CD8-positive, alpha-beta memory T cell (primary cell): ENCODE measurements around the gene SEMA5A. TPM values are rescaled to one million over a fixed set of nuclear protein-coding genes. Genes with fewer than 3 reads are reported as not detected.

ENCODE experiments used
- CTCF ChIA-PET: fragments of 350-600 bp; sonication (Branson Sonifier 250); formaldehyde crosslinking; loops from one replicate; lab custom pipeline; 2021; ENCODE audit warnings: antibody characterized with exemption; lab: Charles Lee
- POLR2A ChIA-PET: fragments of 350-600 bp; sonication (Branson Sonifier 250); formaldehyde crosslinking; loops from one replicate; lab custom pipeline; 2021; ENCODE audit warnings: antibody characterized with exemption; lab: Charles Lee
- DNase-seq, 5 donors: peaks; one replicate each; pipeline versions ENCODE4 v3.0.0 to v3.0.0-alpha.2; 2020 to 2022; ENCODE audit warnings: mixed read lengths in 1 of 5
- H3K27ac ChIP-seq: one replicate; pipeline ENCODE4 v1.7.0; 2013; ENCODE audit warnings: low read depth, mild to moderate bottlenecking, low read length, moderate library complexity
- H3K27me3 ChIP-seq: 2 replicates; pipeline ENCODE4 v1.7.0; 2013; ENCODE audit warnings: low read length, mild to moderate bottlenecking; ENCODE audit not compliant: insufficient read depth, poor library complexity, severe bottlenecking
- H3K36me3 ChIP-seq: 2 replicates; pipeline ENCODE4 v1.7.0; 2013; ENCODE audit warnings: mild to moderate bottlenecking, low read length, moderate library complexity; ENCODE audit not compliant: insufficient read depth
- H3K4me1 ChIP-seq: 2 replicates; pipeline ENCODE4 v1.7.0; 2013; ENCODE audit warnings: mild to moderate bottlenecking, low read length, moderate library complexity; ENCODE audit not compliant: insufficient read depth
- H3K4me3 ChIP-seq: 2 replicates; pipeline ENCODE4 v1.7.0; 2013; ENCODE audit warnings: mild to moderate bottlenecking, low read length
- H3K9me3 ChIP-seq: 2 replicates; pipeline ENCODE4 v1.7.0; 2013; ENCODE audit warnings: mild to moderate bottlenecking, low read length
- H3K27ac Mint-ChIP-seq, 8 donors: one replicate each; pipeline ENCODE4 v1.8.0; 2020 to 2021; ENCODE audit warnings: mixed read lengths in 8 of 8, mild to moderate bottlenecking in 6 of 8, inconsistent platforms in 3 of 8, moderate library complexity in 3 of 8
- H3K27me3 Mint-ChIP-seq, 2 donors: one replicate each; pipeline ENCODE4 v1.8.0; 2020 to 2021; ENCODE audit warnings: mixed read lengths in 2 of 2, mild to moderate bottlenecking in 1 of 2, moderate library complexity in 1 of 2
- H3K36me3 Mint-ChIP-seq, 3 donors: one replicate each; pipeline ENCODE4 v1.8.0; 2020 to 2021; ENCODE audit warnings: mixed read lengths in 3 of 3, inconsistent platforms in 1 of 3, mild to moderate bottlenecking in 1 of 3
- H3K4me1 Mint-ChIP-seq, 3 donors: one replicate each; pipeline ENCODE4 v1.8.0; 2020 to 2021; ENCODE audit warnings: mixed read lengths in 3 of 3, inconsistent platforms in 1 of 3, mild to moderate bottlenecking in 1 of 3
- H3K4me3 Mint-ChIP-seq, 7 donors: one replicate each; pipeline ENCODE4 v1.8.0; 2020 to 2021; ENCODE audit warnings: mixed read lengths in 7 of 7, mild to moderate bottlenecking in 6 of 7, moderate library complexity in 4 of 7, inconsistent platforms in 2 of 7
- H3K9me3 Mint-ChIP-seq, 5 donors: one replicate each; pipeline ENCODE4 v1.8.0; 2020 to 2022; ENCODE audit warnings: mixed read lengths in 5 of 5, mild to moderate bottlenecking in 3 of 5, moderate library complexity in 2 of 5, inconsistent platforms in 1 of 5
- polyA plus RNA-seq: library from polyadenylated mRNA; unstranded; fragments of 300-500 nt; fragmentation: Illumina TruSeq; gene quantifications from one replicate; pipeline ENCODE4 v1.2.3, GENCODE V29; 2021
- total RNA-seq, 2 experiments: library from RNA; stranded (reverse); gene quantifications; one replicate each; pipeline ENCODE4 v1.2.3, GENCODE V29; 2021

The SEMA5A gene
- total and polyA plus RNA-seq, 3 experiments from 2014 or later: not detected

- ChIA-PET CTCF (no interaction called here), POLR2A (no interaction called here)
- Histone ChIP-seq H3K4me1 (no peaks in the 10 kb centered on the region), H3K27ac (no peak overlapping the region), H3K27me3 (no peaks in the 10 kb centered on the region), H3K9me3 (no peaks in the 10 kb centered on the region), H3K36me3 (no peaks in the 10 kb centered on the region), H3K4me3 (no peak overlapping the region)
- no peaks in the 10 kb centered on the region for H3K27me3 Mint-ChIP-seq
- DNase-seq: no peak
- no peaks in the 10 kb centered on the region for H3K4me1 Mint-ChIP-seq
- H3K27ac Mint-ChIP-seq: no peak overlapping the region
- H3K4me3 Mint-ChIP-seq: no peak overlapping the region
- H3K36me3 Mint-ChIP-seq: no peaks in the 10 kb centered on the region
- peaks cover 0 to 10% (median 5%) of the 10 kb centered on the region in 5 donors for H3K9me3 Mint-ChIP-seq
Observed at GRCh38 chr5:9307150-9307549, 238.7 kb downstream of the SEMA5A start.

DNA sequence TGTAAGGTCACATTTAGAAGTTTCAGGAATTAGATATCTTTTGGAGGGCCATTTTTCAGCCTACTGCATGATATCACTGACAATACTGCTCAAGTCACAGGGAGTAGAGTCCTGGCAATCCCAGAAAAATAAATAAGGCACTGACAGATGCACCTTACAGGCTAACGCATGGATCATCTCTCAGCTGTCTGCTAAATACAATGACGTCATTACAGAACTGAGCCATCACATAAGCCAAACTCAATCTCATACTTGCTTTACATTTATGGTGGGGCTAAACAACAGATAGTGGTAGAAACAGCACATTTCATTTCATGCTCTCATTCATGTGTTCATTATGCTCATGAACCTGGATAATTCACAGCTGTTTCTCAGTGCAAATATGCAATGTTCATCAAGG lies 243.7 kb downstream of the SEMA5A start:
- Histone ChIP-seq H3K4me3 (no peak overlapping the region), H3K27me3 (no peaks in the 10 kb centered on the region), H3K36me3 (no peaks in the 10 kb centered on the region), H3K27ac (no peak overlapping the region), H3K9me3 (no peaks in the 10 kb centered on the region), H3K4me1 (no peaks in the 10 kb centered on the region)
- no peaks in the 10 kb centered on the region for H3K36me3 Mint-ChIP-seq
- ChIA-PET CTCF (no interaction called here), POLR2A (no interaction called here)
- no peak overlapping the region for H3K27ac Mint-ChIP-seq
- no peaks in the 10 kb centered on the region for H3K4me1 Mint-ChIP-seq
- no peak for DNase-seq
- H3K27me3 Mint-ChIP-seq: no peaks in the 10 kb centered on the region
- H3K4me3 Mint-ChIP-seq: no peak overlapping the region
- peaks cover 0 to 14% (median 6%) of the 10 kb centered on the region in 5 donors for H3K9me3 Mint-ChIP-seq

- H3K4me1 Mint-ChIP-seq: no peaks in the 10 kb centered on the region
- ChIA-PET CTCF (no interaction called here), POLR2A (no interaction called here)
- DNase-seq: no peak
- no peaks in the 10 kb centered on the region for H3K36me3 Mint-ChIP-seq
- Histone ChIP-seq H3K9me3 (no peaks in the 10 kb centered on the region), H3K4me3 (no peak overlapping the region), H3K27ac (no peak overlapping the region), H3K27me3 (no peaks in the 10 kb centered on the region), H3K36me3 (no peaks in the 10 kb centered on the region), H3K4me1 (no peaks in the 10 kb centered on the region)
- peaks cover 0 to 16% (median 6%) of the 10 kb centered on the region in 5 donors for H3K9me3 Mint-ChIP-seq
- H3K27ac Mint-ChIP-seq: no peak overlapping the region
- H3K4me3 Mint-ChIP-seq: no peak overlapping the region
- no peaks in the 10 kb centered on the region for H3K27me3 Mint-ChIP-seq
Observed at GRCh38 chr5:9301200-9301599, 244.7 kb downstream of the SEMA5A start.

DNA sequence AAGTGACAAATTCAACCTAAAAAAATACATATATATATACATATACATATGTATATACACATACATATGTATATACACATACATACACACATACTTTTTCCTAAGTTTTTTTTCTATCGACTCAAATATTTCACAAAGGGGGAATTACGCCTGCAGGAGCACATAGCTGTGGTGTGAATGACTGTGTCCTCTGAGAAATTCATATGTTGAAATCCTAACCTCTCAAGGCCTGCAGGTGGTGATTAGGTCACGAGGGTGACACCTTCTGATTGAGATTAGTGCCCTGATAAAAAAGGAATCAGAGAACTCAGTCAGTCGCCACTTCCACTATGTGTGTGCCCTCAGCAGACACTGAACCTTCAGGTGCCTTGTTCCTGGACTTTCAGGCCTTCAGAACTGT lies 248.7 kb downstream of the SEMA5A start:
- Histone ChIP-seq H3K4me3 (no peak overlapping the region), H3K9me3 (no peaks in the 10 kb centered on the region), H3K27ac (no peak overlapping the region), H3K4me1 (no peaks in the 10 kb centered on the region), H3K27me3 (no peaks in the 10 kb centered on the region), H3K36me3 (no peaks in the 10 kb centered on the region)
- Mint-ChIP-seq H3K4me1 (no peaks in the 10 kb centered on the region), H3K36me3 (no peaks in the 10 kb centered on the region), H3K27me3 (no peaks in the 10 kb centered on the region), H3K9me3 (peaks cover 2 to 25% (median 10%) of the 10 kb centered on the region in 5 donors), H3K27ac (no peak overlapping the region), H3K4me3 (no peak overlapping the region)
- ChIA-PET CTCF (no interaction called here), POLR2A (no interaction called here)
- no peak for DNase-seq

DNA sequence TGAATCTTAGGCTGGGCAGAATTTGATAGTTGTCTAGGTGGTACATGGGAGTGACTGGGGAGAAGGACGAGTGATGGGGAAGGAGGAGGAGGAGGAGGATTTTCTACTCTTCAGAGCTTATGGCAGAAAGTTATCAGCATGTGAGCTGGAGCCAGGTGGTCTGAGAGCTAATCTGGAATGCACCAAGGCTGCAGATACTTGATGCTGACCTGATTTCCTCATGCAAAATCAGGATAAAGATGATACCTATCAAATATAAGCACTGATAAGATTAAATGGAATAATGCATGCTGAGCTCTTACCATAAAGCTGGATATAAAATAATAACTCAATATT lies 250.4 kb downstream of the SEMA5A start:
- no peak overlapping the region for H3K4me3 ChIP-seq
- ChIA-PET POLR2A (no interaction called here), CTCF (no interaction called here)
- Mint-ChIP-seq H3K9me3 (peaks cover 4 to 22% (median 8%) of the 10 kb centered on the region in 5 donors), H3K36me3 (no peaks in the 10 kb centered on the region), H3K27me3 (no peaks in the 10 kb centered on the region), H3K4me3 (no peak overlapping the region), H3K4me1 (no peaks in the 10 kb centered on the region), H3K27ac (no peak overlapping the region)
- no peak overlapping the region for H3K27ac ChIP-seq
- H3K4me1 ChIP-seq: no peaks in the 10 kb centered on the region
- no peaks in the 10 kb centered on the region for H3K27me3 ChIP-seq
- no peaks in the 10 kb centered on the region for H3K9me3 ChIP-seq
- no peaks in the 10 kb centered on the region for H3K36me3 ChIP-seq
- no peak for DNase-seq

- no peaks in the 10 kb centered on the region for H3K27me3 ChIP-seq
Observed at GRCh38 chr5:9294793-9295465, 250.9 kb downstream of the SEMA5A start.

DNA sequence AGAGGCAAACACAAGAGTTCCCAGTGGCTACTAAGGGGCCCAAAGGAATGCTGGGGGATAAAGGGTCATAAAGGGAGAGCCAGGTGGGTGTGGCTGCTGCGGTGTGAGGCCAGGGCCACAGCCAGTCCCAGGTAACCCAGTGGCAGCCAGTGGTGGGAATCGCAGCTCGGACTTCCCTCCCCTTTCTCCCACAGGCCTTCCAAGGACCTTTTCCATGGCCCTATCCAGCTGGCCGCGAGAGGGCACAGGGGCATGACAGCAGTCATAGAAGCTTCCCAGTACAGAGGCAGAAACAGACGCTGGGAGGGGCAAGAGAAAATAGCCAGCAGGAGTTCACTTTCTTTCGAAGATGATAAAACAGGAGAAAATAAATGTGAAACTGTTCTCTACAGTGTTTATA lies 257.6 kb downstream of the SEMA5A start:
- no peak overlapping the region for H3K27ac Mint-ChIP-seq
- H3K4me1 Mint-ChIP-seq: no peaks in the 10 kb centered on the region
- ChIA-PET POLR2A (no interaction called here), CTCF (no interaction called here)
- peaks cover 0 to 3% of the 10 kb centered on the region in 2 donors for H3K27me3 Mint-ChIP-seq
- no peak for DNase-seq
- H3K36me3 Mint-ChIP-seq: no peaks in the 10 kb centered on the region
- H3K9me3 ChIP-seq: no peaks in the 10 kb centered on the region
- peaks cover 0 to 12% (median 2%) of the 10 kb centered on the region in 5 donors for H3K9me3 Mint-ChIP-seq
- no peaks in the 10 kb centered on the region for H3K27me3 ChIP-seq
- no peaks in the 10 kb centered on the region for H3K4me1 ChIP-seq
- no peaks in the 10 kb centered on the region for H3K36me3 ChIP-seq
- no peak overlapping the region for H3K4me3 Mint-ChIP-seq
- no peak overlapping the region for H3K4me3 ChIP-seq
- no peak overlapping the region for H3K27ac ChIP-seq

More at GRCh38 chr5:9294793-9295465, 250.9 kb downstream of the SEMA5A start:
- DNase-seq: no peak
- H3K36me3 Mint-ChIP-seq: no peaks in the 10 kb centered on the region
- Histone ChIP-seq H3K9me3 (no peaks in the 10 kb centered on the region), H3K4me3 (no peak overlapping the region), H3K27ac (no peak overlapping the region), H3K36me3 (no peaks in the 10 kb centered on the region), H3K4me1 (no peaks in the 10 kb centered on the region)
- no peak overlapping the region for H3K4me3 Mint-ChIP-seq
- H3K4me1 Mint-ChIP-seq: no peaks in the 10 kb centered on the region
- H3K9me3 Mint-ChIP-seq: peaks cover 4 to 22% (median 5%) of the 10 kb centered on the region in 5 donors
- CTCF ChIA-PET: no interaction called here
- no peaks in the 10 kb centered on the region for H3K27me3 Mint-ChIP-seq
- H3K27ac Mint-ChIP-seq: no peak overlapping the region
- POLR2A ChIA-PET: no interaction called here

GRCh38 chr5:9284781-9285307 lies 261.0 kb downstream of the SEMA5A start:
- no peaks in the 10 kb centered on the region for H3K4me1 ChIP-seq
- peaks cover 0 to 4% (median under 1%) of the 10 kb centered on the region in 5 donors for H3K9me3 Mint-ChIP-seq
- CTCF ChIA-PET: no interaction called here

More at GRCh38 chr5:9284781-9285307, 261.0 kb downstream of the SEMA5A start:
- POLR2A ChIA-PET: no interaction called here
- Mint-ChIP-seq H3K4me1 (no peaks in the 10 kb centered on the region), H3K4me3 (no peak overlapping the region), H3K27ac (no peak overlapping the region), H3K27me3 (peaks cover 0 to 3% of the 10 kb centered on the region in 2 donors), H3K36me3 (no peaks in the 10 kb centered on the region)
- Histone ChIP-seq H3K27ac (no peak overlapping the region), H3K27me3 (no peaks in the 10 kb centered on the region), H3K4me3 (no peak overlapping the region), H3K36me3 (no peaks in the 10 kb centered on the region), H3K9me3 (no peaks in the 10 kb centered on the region)
- no peak for DNase-seq
